Liver (tissue), 3 donors: ENCODE data around the gene RBBP6.

Experiments used
- GABPA ChIP-seq, 2 donors: IDR thresholded peaks in 1 of 2; conservative IDR thresholded peaks in 1 of 2; 2 replicates each; pipeline ENCODE4 v1.6.1; 2016; ENCODE audit warnings: antibody characterized with exemption in 2 of 2, mild to moderate bottlenecking in 1 of 2, moderate library complexity in 1 of 2
- HNF4A ChIP-seq, 2 donors: conservative IDR thresholded peaks; 2 replicates each; pipeline ENCODE4 v1.6.1; 2016; ENCODE audit warnings: antibody characterized with exemption in 2 of 2, mild to moderate bottlenecking in 2 of 2
- HNF4G ChIP-seq: IDR thresholded peaks from 2 replicates; pipeline ENCODE4 v1.6.1; 2016; ENCODE audit warnings: antibody characterized with exemption
- RAD21 ChIP-seq, 2 donors: IDR thresholded peaks; 2 replicates each; pipeline ENCODE4 v1.6.1; 2016; ENCODE audit warnings: antibody characterized with exemption in 2 of 2, mild to moderate bottlenecking in 2 of 2
- RXRA ChIP-seq, 2 donors: IDR thresholded peaks; 2 replicates each; pipeline ENCODE4 v1.6.1; 2017 to 2018; ENCODE audit warnings: antibody characterized with exemption in 2 of 2, mild to moderate bottlenecking in 1 of 2
- TAF1 ChIP-seq: conservative IDR thresholded peaks from 2 replicates; pipeline ENCODE4 v1.6.1; 2016; ENCODE audit warnings: antibody characterized with exemption, mild to moderate bottlenecking
- YY1 ChIP-seq: IDR thresholded peaks from 2 replicates; pipeline ENCODE4 v1.6.1; 2016; ENCODE audit warnings: antibody characterized with exemption, mild to moderate bottlenecking
- TF ChIP-seq, protein P1 (sequence below): fragments of 150-350 bp; IDR thresholded peaks from 2 replicates; pipeline ENCODE4 v1.5.1; 2017; ENCODE audit warnings: improper control_type of control experiment, low read depth, low read length; ENCODE audit not compliant: missing input control
- TF ChIP-seq, protein P2 (sequence below): IDR thresholded peaks from 2 replicates; pipeline ENCODE4 v1.6.1; 2016; ENCODE audit warnings: antibody characterized with exemption
- TF ChIP-seq, protein P3 (sequence below): IDR thresholded peaks from 2 replicates; pipeline ENCODE4 v1.6.1; 2016; ENCODE audit warnings: antibody characterized with exemption, mild to moderate bottlenecking
- TF ChIP-seq, protein P4 (sequence below): IDR thresholded peaks from 2 replicates; pipeline ENCODE4 v1.6.1; 2016; ENCODE audit warnings: antibody characterized with exemption
- TF ChIP-seq, protein P5 (sequence below): IDR thresholded peaks from 2 replicates; pipeline ENCODE4 v1.6.1; 2016; ENCODE audit warnings: antibody characterized with exemption
- donor health status: healthy.
- donor health status: healthy.

DNA sequence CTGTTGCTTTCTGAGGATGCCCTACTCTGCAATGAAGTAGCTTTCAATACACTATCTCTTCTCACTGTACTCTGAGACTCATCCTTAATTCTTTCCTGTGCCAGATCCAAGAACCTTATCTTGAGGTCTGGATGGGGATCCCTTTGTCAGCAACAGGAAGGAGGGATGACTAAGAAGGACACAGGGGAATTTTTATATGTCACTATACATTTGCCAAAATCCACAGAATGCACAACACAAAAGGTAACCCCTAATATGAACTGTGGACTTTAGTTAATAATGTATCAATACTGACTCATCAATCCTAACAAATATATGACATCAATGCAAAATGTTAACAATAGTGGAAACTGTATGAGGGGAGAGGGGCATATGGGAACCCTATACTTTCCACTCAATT, 4.7 kb upstream of the RBBP6 start:
- TF ChIP-seq, protein P1, sequence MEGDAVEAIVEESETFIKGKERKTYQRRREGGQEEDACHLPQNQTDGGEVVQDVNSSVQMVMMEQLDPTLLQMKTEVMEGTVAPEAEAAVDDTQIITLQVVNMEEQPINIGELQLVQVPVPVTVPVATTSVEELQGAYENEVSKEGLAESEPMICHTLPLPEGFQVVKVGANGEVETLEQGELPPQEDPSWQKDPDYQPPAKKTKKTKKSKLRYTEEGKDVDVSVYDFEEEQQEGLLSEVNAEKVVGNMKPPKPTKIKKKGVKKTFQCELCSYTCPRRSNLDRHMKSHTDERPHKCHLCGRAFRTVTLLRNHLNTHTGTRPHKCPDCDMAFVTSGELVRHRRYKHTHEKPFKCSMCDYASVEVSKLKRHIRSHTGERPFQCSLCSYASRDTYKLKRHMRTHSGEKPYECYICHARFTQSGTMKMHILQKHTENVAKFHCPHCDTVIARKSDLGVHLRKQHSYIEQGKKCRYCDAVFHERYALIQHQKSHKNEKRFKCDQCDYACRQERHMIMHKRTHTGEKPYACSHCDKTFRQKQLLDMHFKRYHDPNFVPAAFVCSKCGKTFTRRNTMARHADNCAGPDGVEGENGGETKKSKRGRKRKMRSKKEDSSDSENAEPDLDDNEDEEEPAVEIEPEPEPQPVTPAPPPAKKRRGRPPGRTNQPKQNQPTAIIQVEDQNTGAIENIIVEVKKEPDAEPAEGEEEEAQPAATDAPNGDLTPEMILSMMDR, result no peak
- TF ChIP-seq, protein P2, sequence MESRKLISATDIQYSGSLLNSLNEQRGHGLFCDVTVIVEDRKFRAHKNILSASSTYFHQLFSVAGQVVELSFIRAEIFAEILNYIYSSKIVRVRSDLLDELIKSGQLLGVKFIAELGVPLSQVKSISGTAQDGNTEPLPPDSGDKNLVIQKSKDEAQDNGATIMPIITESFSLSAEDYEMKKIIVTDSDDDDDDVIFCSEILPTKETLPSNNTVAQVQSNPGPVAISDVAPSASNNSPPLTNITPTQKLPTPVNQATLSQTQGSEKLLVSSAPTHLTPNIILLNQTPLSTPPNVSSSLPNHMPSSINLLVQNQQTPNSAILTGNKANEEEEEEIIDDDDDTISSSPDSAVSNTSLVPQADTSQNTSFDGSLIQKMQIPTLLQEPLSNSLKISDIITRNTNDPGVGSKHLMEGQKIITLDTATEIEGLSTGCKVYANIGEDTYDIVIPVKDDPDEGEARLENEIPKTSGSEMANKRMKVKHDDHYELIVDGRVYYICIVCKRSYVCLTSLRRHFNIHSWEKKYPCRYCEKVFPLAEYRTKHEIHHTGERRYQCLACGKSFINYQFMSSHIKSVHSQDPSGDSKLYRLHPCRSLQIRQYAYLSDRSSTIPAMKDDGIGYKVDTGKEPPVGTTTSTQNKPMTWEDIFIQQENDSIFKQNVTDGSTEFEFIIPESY, result no peak
- TF ChIP-seq, protein P3, sequence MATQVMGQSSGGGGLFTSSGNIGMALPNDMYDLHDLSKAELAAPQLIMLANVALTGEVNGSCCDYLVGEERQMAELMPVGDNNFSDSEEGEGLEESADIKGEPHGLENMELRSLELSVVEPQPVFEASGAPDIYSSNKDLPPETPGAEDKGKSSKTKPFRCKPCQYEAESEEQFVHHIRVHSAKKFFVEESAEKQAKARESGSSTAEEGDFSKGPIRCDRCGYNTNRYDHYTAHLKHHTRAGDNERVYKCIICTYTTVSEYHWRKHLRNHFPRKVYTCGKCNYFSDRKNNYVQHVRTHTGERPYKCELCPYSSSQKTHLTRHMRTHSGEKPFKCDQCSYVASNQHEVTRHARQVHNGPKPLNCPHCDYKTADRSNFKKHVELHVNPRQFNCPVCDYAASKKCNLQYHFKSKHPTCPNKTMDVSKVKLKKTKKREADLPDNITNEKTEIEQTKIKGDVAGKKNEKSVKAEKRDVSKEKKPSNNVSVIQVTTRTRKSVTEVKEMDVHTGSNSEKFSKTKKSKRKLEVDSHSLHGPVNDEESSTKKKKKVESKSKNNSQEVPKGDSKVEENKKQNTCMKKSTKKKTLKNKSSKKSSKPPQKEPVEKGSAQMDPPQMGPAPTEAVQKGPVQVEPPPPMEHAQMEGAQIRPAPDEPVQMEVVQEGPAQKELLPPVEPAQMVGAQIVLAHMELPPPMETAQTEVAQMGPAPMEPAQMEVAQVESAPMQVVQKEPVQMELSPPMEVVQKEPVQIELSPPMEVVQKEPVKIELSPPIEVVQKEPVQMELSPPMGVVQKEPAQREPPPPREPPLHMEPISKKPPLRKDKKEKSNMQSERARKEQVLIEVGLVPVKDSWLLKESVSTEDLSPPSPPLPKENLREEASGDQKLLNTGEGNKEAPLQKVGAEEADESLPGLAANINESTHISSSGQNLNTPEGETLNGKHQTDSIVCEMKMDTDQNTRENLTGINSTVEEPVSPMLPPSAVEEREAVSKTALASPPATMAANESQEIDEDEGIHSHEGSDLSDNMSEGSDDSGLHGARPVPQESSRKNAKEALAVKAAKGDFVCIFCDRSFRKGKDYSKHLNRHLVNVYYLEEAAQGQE, result no peak
- TF ChIP-seq HNF4G (no peak), RAD21 (IDR thresholded peaks at IDR 0.05) (no peak), GABPA (IDR thresholded peaks at IDR 0.05 in 1 of 2, conservative IDR thresholded peaks at IDR 0.05 in 1 of 2) (no peak), YY1 (no peak), TAF1 (no peak), HNF4A (conservative IDR thresholded peaks at IDR 0.05) (no peak), RXRA (IDR thresholded peaks at IDR 0.05) (no peak)
- TF ChIP-seq, protein P4, sequence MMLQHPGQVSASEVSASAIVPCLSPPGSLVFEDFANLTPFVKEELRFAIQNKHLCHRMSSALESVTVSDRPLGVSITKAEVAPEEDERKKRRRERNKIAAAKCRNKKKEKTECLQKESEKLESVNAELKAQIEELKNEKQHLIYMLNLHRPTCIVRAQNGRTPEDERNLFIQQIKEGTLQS, result no peak
- TF ChIP-seq, protein P5, sequence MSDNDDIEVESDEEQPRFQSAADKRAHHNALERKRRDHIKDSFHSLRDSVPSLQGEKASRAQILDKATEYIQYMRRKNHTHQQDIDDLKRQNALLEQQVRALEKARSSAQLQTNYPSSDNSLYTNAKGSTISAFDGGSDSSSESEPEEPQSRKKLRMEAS, result no peak
